ENCODE measurements around the gene SIN3B. TPM values are rescaled to one million over a fixed set of nuclear protein-coding genes. Genes with fewer than 3 reads are reported as not detected.

SIN3B gene
- total and polyA plus RNA-seq, 9 of the 15 experiments (the other 6 are each of a cell fraction or from before 2014, with no cell fraction given), result 0.51 to 34.2 (median 14.3) TPM

GRCh38 chr19:16887353-16888265, 58.4 kb downstream of the SIN3B start (continued):
- TF ChIP-seq KDM1A (IDR thresholded peaks at IDR 0.05) (peak; percentile 40 to 43; a peak in 3 of 4 replicates), SMAD3 (CRISPR knock-in tag; conservative IDR thresholded peaks at IDR 0.05) (no peak), RREB1 (CRISPR knock-in tag; IDR thresholded peaks at IDR 0.05) (no peak), POLR2H (tag; IDR thresholded peaks at IDR 0.05; ENCODE audit: low read depth) (peak; percentile 78), BCLAF1 (IDR thresholded peaks at IDR 0.05; ENCODE audit: borderline replicate concordance in 1 of 2, control insufficient read depth in 1 of 2, low read depth in 2 of 2, low read length in 1 of 2) (no peak), ZNF407 (IDR thresholded peaks at IDR 0.05; ENCODE audit: low read depth) (no peak), ZNF586 (CRISPR knock-in tag; conservative IDR thresholded peaks at IDR 0.05) (no peak), RCOR1 (IDR thresholded peaks at IDR 0.05; ENCODE audit: borderline replicate concordance in 1 of 2, low read depth in 2 of 2, low read length in 2 of 2) (no peak; a peak in 1 of 4 replicates)
